ENCODE results near the gene CEP126. TPM values are rescaled to one million over a fixed set of nuclear protein-coding genes. Genes with fewer than 3 reads are reported as not detected.

The CEP126 gene
- total and polyA plus RNA-seq, 2 donors (not counting 1 experiment from before 2014, with no cell fraction given) = 4.7 to 6.4 TPM

DNA sequence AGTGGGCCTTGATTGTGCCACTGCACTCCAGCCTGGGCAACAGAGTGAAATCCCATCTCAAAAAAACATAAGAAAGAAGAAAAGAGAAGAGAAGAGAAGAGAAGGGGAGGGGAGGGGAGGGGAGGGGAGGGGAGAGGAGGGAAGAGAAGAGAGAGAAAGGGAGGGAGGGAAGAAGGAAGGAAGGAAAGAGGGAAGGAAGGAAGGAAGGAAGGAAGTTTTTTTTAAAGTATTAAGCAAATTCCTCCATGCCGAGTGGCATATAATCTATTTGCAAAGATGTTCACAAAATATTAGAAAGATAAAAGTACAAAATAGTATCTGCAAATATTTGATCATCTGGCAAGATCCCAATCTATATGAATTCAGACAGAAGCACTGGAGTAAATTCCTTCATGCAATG lies 121.9 kb downstream of the CEP126 start:
- no peaks in the 10 kb centered on the region for H3K27me3 ChIP-seq (ENCODE audit: control insufficient read depth, insufficient read depth, low read length)
- TF ChIP-seq, protein P1, sequence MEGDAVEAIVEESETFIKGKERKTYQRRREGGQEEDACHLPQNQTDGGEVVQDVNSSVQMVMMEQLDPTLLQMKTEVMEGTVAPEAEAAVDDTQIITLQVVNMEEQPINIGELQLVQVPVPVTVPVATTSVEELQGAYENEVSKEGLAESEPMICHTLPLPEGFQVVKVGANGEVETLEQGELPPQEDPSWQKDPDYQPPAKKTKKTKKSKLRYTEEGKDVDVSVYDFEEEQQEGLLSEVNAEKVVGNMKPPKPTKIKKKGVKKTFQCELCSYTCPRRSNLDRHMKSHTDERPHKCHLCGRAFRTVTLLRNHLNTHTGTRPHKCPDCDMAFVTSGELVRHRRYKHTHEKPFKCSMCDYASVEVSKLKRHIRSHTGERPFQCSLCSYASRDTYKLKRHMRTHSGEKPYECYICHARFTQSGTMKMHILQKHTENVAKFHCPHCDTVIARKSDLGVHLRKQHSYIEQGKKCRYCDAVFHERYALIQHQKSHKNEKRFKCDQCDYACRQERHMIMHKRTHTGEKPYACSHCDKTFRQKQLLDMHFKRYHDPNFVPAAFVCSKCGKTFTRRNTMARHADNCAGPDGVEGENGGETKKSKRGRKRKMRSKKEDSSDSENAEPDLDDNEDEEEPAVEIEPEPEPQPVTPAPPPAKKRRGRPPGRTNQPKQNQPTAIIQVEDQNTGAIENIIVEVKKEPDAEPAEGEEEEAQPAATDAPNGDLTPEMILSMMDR (conservative IDR thresholded peaks at IDR 0.05 in 1 of 2, IDR thresholded peaks at IDR 0.05 in 1 of 2; ENCODE audit: low read depth in 1 of 2, low read length in 2 of 2) = no peak
- no peak for TF ChIP-seq EZH2 (IDR thresholded peaks at IDR 0.05; ENCODE audit: low read length, missing control alignments)
- H3K9ac ChIP-seq (ENCODE audit: insufficient read depth, low read length) = no peak overlapping the region
- H2AFZ ChIP-seq (ENCODE audit: low read length) = no peak overlapping the region
- no peaks in the 10 kb centered on the region for H3K4me1 ChIP-seq (ENCODE audit: control insufficient read depth, extremely low read depth, insufficient read depth, low read length)
- no peak overlapping the region for H3K4me3 ChIP-seq (replicated peaks in 1 of 4; ENCODE audit: control extremely low read depth in 1 of 4, insufficient read depth in 1 of 4, low read depth in 3 of 4, low read length in 4 of 4)
- no peaks in the 10 kb centered on the region for H3K9me3 ChIP-seq (ENCODE audit: control insufficient read depth, insufficient read depth, low read depth, low read length)
- no peaks in the 10 kb centered on the region for H3K79me2 ChIP-seq (ENCODE audit: control insufficient read depth, insufficient read depth, low read length)
- no peak for DNase-seq (ENCODE audit: low read depth in 2 of 2)
- H4K20me1 ChIP-seq (ENCODE audit: control insufficient read depth, extremely low read depth, insufficient read depth, low read length) = no peaks in the 10 kb centered on the region
- H3K27ac ChIP-seq (ENCODE audit: insufficient read depth, low read length) = no peak overlapping the region
- H3K4me2 ChIP-seq (ENCODE audit: extremely low read depth, insufficient read depth, low read length) = no peak overlapping the region
- no peaks in the 10 kb centered on the region for H3K36me3 ChIP-seq (ENCODE audit: control insufficient read depth, insufficient read depth, low read length)

DNA sequence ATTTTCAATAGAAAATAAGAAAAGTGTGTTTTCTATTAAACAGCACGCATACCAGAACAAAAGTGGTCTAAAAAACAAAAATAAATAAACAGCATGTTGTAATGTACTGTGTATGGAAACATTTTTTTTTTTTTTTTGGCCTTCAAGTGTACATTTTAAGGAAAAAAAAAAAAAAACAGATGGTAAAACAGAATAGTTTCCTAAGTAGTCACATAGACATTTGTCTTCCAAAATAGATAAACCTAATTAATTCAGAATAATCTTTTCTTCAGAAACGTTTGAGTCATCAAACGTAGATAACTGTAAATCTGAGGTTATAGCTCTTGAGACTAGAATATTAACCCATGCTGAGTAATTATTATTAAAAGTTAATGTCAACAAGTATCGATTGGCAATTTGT lies 132.0 kb downstream of the CEP126 start:
- H3K4me3 ChIP-seq (replicated peaks in 1 of 4; ENCODE audit: control extremely low read depth in 1 of 4, insufficient read depth in 1 of 4, low read depth in 3 of 4, low read length in 4 of 4) = peak overlapping the region; percentile 57 to 82 (median 68)
- peak overlapping the region; percentile 87 for H3K4me2 ChIP-seq (ENCODE audit: extremely low read depth, insufficient read depth, low read length)
- peak overlapping the region; percentile 83 for H3K27ac ChIP-seq (ENCODE audit: insufficient read depth, low read length)
- H3K9me3 ChIP-seq (ENCODE audit: control insufficient read depth, insufficient read depth, low read depth, low read length) = no peaks in the 10 kb centered on the region
- peak overlapping the region; percentile 53 for H2AFZ ChIP-seq (ENCODE audit: low read length)
- TF ChIP-seq, protein P1 (conservative IDR thresholded peaks at IDR 0.05 in 1 of 2, IDR thresholded peaks at IDR 0.05 in 1 of 2; ENCODE audit: low read depth in 1 of 2, low read length in 2 of 2) = no peak
- TF ChIP-seq EZH2 (IDR thresholded peaks at IDR 0.05; ENCODE audit: low read length, missing control alignments) = no peak
- H4K20me1 ChIP-seq (ENCODE audit: control insufficient read depth, extremely low read depth, insufficient read depth, low read length) = no peaks in the 10 kb centered on the region
- no peaks in the 10 kb centered on the region for H3K79me2 ChIP-seq (ENCODE audit: control insufficient read depth, insufficient read depth, low read length)
- H3K9ac ChIP-seq (ENCODE audit: insufficient read depth, low read length) = peak overlapping the region; percentile 70
- H3K4me1 ChIP-seq (ENCODE audit: control insufficient read depth, extremely low read depth, insufficient read depth, low read length) = no peaks in the 10 kb centered on the region
- H3K36me3 ChIP-seq (ENCODE audit: control insufficient read depth, insufficient read depth, low read length) = no peaks in the 10 kb centered on the region
- H3K27me3 ChIP-seq (ENCODE audit: control insufficient read depth, insufficient read depth, low read length) = no peaks in the 10 kb centered on the region
- peak in 1 of 2 donors; percentile 70 for DNase-seq (ENCODE audit: low read depth in 2 of 2)

DNA sequence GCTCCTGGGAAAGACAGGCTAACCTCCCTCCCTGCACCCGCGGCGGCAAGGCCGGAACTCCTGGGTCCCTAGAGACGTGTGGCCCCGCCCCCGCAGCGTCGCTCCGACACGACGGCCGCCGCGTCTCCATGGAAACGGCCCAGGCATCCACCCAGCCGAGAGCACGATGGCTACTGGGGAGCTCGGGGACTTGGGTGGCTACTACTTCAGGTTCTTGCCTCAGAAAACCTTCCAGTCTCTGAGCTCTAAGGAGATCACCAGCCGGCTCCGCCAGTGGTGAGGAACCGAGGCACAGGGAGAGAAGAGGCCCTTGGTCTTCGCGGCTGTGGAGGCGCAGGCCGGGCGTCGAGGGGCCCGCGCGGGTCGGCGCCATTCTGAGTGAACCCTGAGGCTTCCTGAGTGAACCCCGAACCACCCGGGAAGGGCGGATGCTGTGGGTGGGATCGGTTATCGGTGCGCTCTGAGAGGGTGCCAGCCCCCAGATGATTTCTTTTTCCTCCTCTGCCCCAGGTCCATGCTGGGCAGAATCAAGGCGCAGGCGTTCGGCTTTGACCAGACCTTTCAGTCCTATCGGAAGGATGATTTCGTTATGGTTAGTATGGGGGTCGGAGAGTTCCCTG lies 132.6 kb downstream of the CEP126 start, which contains the start of gene CFAP300:
Gene CFAP300 (plus strand): TSS at position 133 of the 620 bp plus-strand sequence. CDS start 34 bp downstream, at position 167.
- DNase-seq (ENCODE audit: low read depth in 2 of 2) = peak; percentile 71 to 74
- H3K27me3 ChIP-seq (ENCODE audit: control insufficient read depth, insufficient read depth, low read length) = no peaks in the 10 kb centered on the region
- TF ChIP-seq, protein P1 (conservative IDR thresholded peaks at IDR 0.05 in 1 of 2, IDR thresholded peaks at IDR 0.05 in 1 of 2; ENCODE audit: low read depth in 1 of 2, low read length in 2 of 2) = no peak
- TF ChIP-seq EZH2 (IDR thresholded peaks at IDR 0.05; ENCODE audit: low read length, missing control alignments) = no peak
- H3K9ac ChIP-seq (ENCODE audit: insufficient read depth, low read length) = peak within 1 kb of the TSS; percentile 70
- H3K4me3 ChIP-seq (replicated peaks in 1 of 4; ENCODE audit: control extremely low read depth in 1 of 4, insufficient read depth in 1 of 4, low read depth in 3 of 4, low read length in 4 of 4) = peak within 1 kb of the TSS; percentile 57 to 82 (median 68)
- H3K27ac ChIP-seq (ENCODE audit: insufficient read depth, low read length) = peak within 1 kb of the TSS; percentile 83
- no peaks in the 10 kb centered on the region for H3K79me2 ChIP-seq (ENCODE audit: control insufficient read depth, insufficient read depth, low read length)
- H2AFZ ChIP-seq (ENCODE audit: low read length) = peak within 1 kb of the TSS; percentile 53
- H4K20me1 ChIP-seq (ENCODE audit: control insufficient read depth, extremely low read depth, insufficient read depth, low read length) = no peaks in the 10 kb centered on the region
- no peaks in the 10 kb centered on the region for H3K4me1 ChIP-seq (ENCODE audit: control insufficient read depth, extremely low read depth, insufficient read depth, low read length)
- no peaks in the 10 kb centered on the region for H3K9me3 ChIP-seq (ENCODE audit: control insufficient read depth, insufficient read depth, low read depth, low read length)
- H3K4me2 ChIP-seq (ENCODE audit: extremely low read depth, insufficient read depth, low read length) = peak within 1 kb of the TSS; percentile 87
- no peaks in the 10 kb centered on the region for H3K36me3 ChIP-seq (ENCODE audit: control insufficient read depth, insufficient read depth, low read length)

Other genes starting within 250 kb of the CEP126 start
- gene ANGPTL5, start 1.5 kb downstream of the CEP126 start, total RNA-seq = 0.17 and 0.77 TPM in 2 replicates
- gene ANGPTL5, start 1.5 kb downstream of the CEP126 start, polyA plus RNA-seq = 0.11 and 0.18 TPM in 2 replicates
- gene CFAP300, start 132.4 kb downstream of the CEP126 start, total RNA-seq = 6.4 and 7.9 TPM in 2 replicates
- gene CFAP300, start 132.4 kb downstream of the CEP126 start, polyA plus RNA-seq = 5.6 and 6.4 TPM in 2 replicates
- 157 and 169 TPM in 2 replicates for gene YAP1, start 195.4 kb downstream of the CEP126 start, total RNA-seq
- 108 and 116 TPM in 2 replicates for gene YAP1, start 195.4 kb downstream of the CEP126 start, polyA plus RNA-seq